Measurements from ENCODE around the gene FTCDNL1.

DNA sequence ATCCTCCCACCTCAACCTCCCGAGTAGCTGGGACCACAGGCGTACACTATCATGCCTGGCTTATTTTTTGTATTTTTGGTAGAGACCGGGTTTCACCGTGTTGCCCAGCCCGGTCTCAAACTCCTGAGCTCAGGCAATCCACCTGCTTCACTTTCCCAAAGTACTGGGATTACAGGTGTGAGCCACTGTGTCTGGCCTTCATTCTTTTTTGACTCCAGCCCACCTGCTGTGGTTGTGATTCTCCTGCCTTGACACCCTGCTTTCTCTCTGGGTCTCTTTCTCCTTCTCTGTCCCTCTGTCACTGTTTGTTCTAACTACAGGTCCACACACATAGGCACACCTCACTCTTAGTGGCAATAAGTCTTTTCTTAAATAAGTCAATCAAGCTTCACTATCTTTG lies 85.3 kb downstream of the FTCDNL1 start:
- TF ChIP-seq ZNF274 (IDR thresholded peaks at IDR 0.05; ENCODE audit: low read depth, low read length) (no peak), YY1 (IDR thresholded peaks at IDR 0.05; ENCODE audit: insufficient read depth, insufficient read length) (no peak), SUZ12 (IDR thresholded peaks at IDR 0.05; ENCODE audit: extremely low read depth, insufficient read depth, insufficient read length) (no peak)

Data from NT2/D1 (cell line).